DOHH2 (cell line): Measurements from ENCODE around the gene SSH2.
A peak's percentile ranks its signal among the peaks of the same experiment; 100 is the strongest.

Experiments used
- H3F3A ChIP-seq: fragments of 200-600 bp; sonication (generic), shearing (Covaris generic); 2 replicates; pipeline ENCODE4 v1.6.0; 2016; ENCODE audit warnings: antibody characterized with exemption, mild to moderate bottlenecking; ENCODE audit not compliant: control insufficient read depth, insufficient read depth
- H3K27ac ChIP-seq: fragments of 200-600 bp; sonication (generic); 2 replicates; pipeline ENCODE4 v1.5.1; 2014; ENCODE audit warnings: low read depth, mild to moderate bottlenecking, low read length, moderate library complexity
- H3K27me3 ChIP-seq: fragments of 200-600 bp; sonication (generic); 2 replicates; pipeline ENCODE4 v1.6.1; 2014; ENCODE audit warnings: mild to moderate bottlenecking, low read length, mixed read lengths; ENCODE audit not compliant: control insufficient read depth
- H3K36me3 ChIP-seq: fragments of 200-600 bp; sonication (generic); 2 replicates; pipeline ENCODE4 v1.6.1; 2014; ENCODE audit warnings: mild to moderate bottlenecking, low read length, moderate library complexity, mixed read lengths; ENCODE audit not compliant: control insufficient read depth
- H3K4me1 ChIP-seq: fragments of 200-600 bp; sonication (generic); 2 replicates; pipeline ENCODE4 v1.6.1; 2014; ENCODE audit warnings: mild to moderate bottlenecking, low read length, mixed read lengths; ENCODE audit not compliant: control insufficient read depth
- H3K4me2 ChIP-seq: fragments of 200-600 bp; sonication (generic); 2 replicates; pipeline ENCODE4 v1.6.0; 2014; ENCODE audit warnings: mild to moderate bottlenecking, low read length, moderate library complexity
- H3K4me3 ChIP-seq: fragments of 200-600 bp; sonication (generic); 2 replicates; pipeline ENCODE4 v1.5.1; 2014; ENCODE audit warnings: mild to moderate bottlenecking, low read length, mixed read lengths
- H3K79me2 ChIP-seq: fragments of 200-600 bp; sonication (generic); 2 replicates; pipeline ENCODE4 v1.6.1; 2014; ENCODE audit warnings: mild to moderate bottlenecking, low read length, mixed read lengths; ENCODE audit not compliant: control insufficient read depth
- H3K9me2 ChIP-seq: fragments of 200-600 bp; sonication (generic); replicated peaks from 2 replicates; pipeline ENCODE4 v1.6.1; 2014; ENCODE audit warnings: mild to moderate bottlenecking, low read length, mixed read lengths; ENCODE audit not compliant: control insufficient read depth
- H3K9me3 ChIP-seq: fragments of 200-600 bp; sonication (generic); 2 replicates; pipeline ENCODE4 v1.6.1; 2014; ENCODE audit warnings: antibody characterized with exemption, low read length, mixed read lengths; ENCODE audit not compliant: control insufficient read depth, insufficient read depth
- H4K20me1 ChIP-seq: fragments of 200-600 bp; sonication (generic); 2 replicates; pipeline ENCODE4 v1.6.0; 2014; ENCODE audit warnings: low read depth, mild to moderate bottlenecking, antibody characterized with exemption, low read length, moderate library complexity; ENCODE audit not compliant: control insufficient read depth, insufficient read depth
- EZH2phosphoT487 ChIP-seq: fragments of 200-600 bp; sonication (generic); IDR thresholded peaks from 2 replicates; pipeline ENCODE4 v1.6.1; 2017; ENCODE audit warnings: borderline replicate concordance, mild to moderate bottlenecking, antibody characterized with exemption, low read length, moderate library complexity, mixed read lengths
- TF ChIP-seq, protein P1 (sequence below): fragments of 200-600 bp; sonication (generic); IDR thresholded peaks from one replicate; pipeline ENCODE4 v1.5.1; 2014; ENCODE audit warnings: antibody characterized with exemption, mild to moderate bottlenecking, low read depth, low read length; ENCODE audit not compliant: poor library complexity, severe bottlenecking

Gene SSH2

DNA sequence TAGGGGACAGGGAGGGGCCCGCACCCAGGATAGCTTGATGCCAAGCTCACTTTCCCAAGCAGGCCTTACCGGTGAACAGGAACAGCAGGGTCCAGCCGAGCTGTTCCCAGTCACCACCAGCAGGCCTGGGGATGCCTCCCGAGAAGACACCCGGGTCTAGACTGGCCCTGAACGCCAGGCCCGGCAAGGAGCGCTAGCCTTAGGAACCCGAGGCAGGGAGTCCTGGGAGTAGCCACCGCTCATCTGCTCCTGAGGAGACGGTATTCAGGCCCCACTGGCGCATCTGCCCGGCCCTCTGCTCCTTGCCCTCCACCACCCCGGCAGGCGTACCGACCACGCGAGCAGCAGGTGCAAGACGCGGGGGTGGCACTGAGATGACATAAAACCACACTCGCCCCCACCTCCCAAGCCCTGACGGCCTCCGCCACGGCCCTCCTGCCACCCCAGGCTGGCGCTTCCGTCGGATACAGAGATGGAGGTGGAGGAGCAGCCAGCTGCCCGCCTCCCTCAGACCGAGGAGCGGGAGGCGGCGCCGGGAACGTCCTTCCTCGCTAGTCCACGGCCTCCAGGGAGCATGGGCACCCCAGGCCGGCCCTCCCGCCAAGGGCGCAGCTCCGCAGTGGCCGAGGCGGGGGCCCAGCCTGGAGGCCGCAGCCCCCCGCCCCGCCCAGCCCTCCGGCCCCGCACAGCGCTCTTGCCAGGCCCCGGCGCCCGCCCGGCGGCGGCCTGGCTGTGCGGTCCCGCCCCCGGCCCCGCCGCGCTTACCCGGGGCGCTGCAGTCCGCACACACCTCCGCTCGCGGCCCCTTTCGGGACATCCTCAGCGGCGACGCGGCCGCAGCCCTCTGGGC lies 341.2 kb downstream of the SSH2 start:
- Histone ChIP-seq H3K9me2 (no peaks in the 10 kb centered on the region), H3K27me3 (no peaks in the 10 kb centered on the region), H3K79me2 (peaks cover 64% of the 10 kb centered on the region), H3K27ac (peak overlapping the region; percentile 35), H3K4me1 (peaks cover 78% of the 10 kb centered on the region), H3K4me3 (peak overlapping the region; percentile 92), H4K20me1 (peaks cover 20% of the 10 kb centered on the region), H3K9me3 (no peaks in the 10 kb centered on the region), H3K36me3 (peaks cover 8% of the 10 kb centered on the region; the same call in 1 of the 2 replicates), H3K4me2 (peak overlapping the region; percentile 83), H3F3A (peaks cover 13% of the 10 kb centered on the region)
- no peak for TF ChIP-seq EZH2phosphoT487
- TF ChIP-seq, protein P1, sequence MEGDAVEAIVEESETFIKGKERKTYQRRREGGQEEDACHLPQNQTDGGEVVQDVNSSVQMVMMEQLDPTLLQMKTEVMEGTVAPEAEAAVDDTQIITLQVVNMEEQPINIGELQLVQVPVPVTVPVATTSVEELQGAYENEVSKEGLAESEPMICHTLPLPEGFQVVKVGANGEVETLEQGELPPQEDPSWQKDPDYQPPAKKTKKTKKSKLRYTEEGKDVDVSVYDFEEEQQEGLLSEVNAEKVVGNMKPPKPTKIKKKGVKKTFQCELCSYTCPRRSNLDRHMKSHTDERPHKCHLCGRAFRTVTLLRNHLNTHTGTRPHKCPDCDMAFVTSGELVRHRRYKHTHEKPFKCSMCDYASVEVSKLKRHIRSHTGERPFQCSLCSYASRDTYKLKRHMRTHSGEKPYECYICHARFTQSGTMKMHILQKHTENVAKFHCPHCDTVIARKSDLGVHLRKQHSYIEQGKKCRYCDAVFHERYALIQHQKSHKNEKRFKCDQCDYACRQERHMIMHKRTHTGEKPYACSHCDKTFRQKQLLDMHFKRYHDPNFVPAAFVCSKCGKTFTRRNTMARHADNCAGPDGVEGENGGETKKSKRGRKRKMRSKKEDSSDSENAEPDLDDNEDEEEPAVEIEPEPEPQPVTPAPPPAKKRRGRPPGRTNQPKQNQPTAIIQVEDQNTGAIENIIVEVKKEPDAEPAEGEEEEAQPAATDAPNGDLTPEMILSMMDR = no peak

DNA sequence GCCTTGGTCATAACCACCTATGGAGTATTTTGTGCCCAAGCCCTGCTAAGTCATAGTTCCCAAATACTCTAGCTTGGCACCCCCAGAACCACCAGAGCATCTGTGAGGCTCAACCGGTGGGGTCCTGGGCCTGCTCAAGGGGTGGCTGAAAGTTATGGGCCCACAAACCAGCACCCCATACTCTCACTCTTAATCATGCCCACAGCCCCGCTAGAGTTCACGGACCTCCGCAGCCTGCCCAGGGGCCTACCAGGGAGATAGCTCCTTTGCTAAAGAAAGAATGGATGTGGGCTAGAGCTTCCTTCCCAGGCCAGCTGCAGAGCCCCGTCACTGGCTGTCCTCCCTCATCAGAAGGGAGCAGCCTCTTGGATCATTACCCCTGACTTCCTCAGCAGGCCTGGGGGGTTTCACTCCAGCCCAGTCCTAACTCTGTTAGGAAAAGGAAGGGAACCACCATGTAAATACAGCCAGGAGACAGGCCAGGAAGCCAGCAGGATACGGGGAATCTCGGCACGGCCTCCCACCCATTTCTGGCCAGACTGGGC lies 341.9 kb downstream of the SSH2 start:
- Histone ChIP-seq H3K27me3 (no peaks in the 10 kb centered on the region), H3K9me2 (no peaks in the 10 kb centered on the region), H3K79me2 (peaks cover 67% of the 10 kb centered on the region), H3K4me1 (peaks cover 77% of the 10 kb centered on the region), H3K4me3 (peak overlapping the region; percentile 92), H4K20me1 (peaks cover 20% of the 10 kb centered on the region), H3K36me3 (peaks cover 15% of the 10 kb centered on the region), H3K4me2 (peak overlapping the region; percentile 83), H3K9me3 (no peaks in the 10 kb centered on the region), H3K27ac (peak overlapping the region; percentile 35), H3F3A (peaks cover 13% of the 10 kb centered on the region)
- TF ChIP-seq, protein P1 = no peak
- no peak for TF ChIP-seq EZH2phosphoT487

GRCh38 chr17:29587591-29587990 lies 342.4 kb downstream of the SSH2 start:
- Histone ChIP-seq H3K36me3 (peaks cover 20% of the 10 kb centered on the region), H3K9me2 (no peaks in the 10 kb centered on the region), H4K20me1 (peaks cover 20% of the 10 kb centered on the region), H3K4me1 (peaks cover 74% of the 10 kb centered on the region), H3K27ac (no peak overlapping the region), H3F3A (peaks cover 13% of the 10 kb centered on the region), H3K9me3 (no peaks in the 10 kb centered on the region), H3K4me2 (peak overlapping the region; percentile 83), H3K79me2 (peaks cover 72% of the 10 kb centered on the region), H3K27me3 (no peaks in the 10 kb centered on the region), H3K4me3 (peak overlapping the region; percentile 92)
- TF ChIP-seq EZH2phosphoT487 = no peak
- TF ChIP-seq, protein P1 = no peak
